Measurements from ENCODE around the gene SLC1A3.

DNA sequence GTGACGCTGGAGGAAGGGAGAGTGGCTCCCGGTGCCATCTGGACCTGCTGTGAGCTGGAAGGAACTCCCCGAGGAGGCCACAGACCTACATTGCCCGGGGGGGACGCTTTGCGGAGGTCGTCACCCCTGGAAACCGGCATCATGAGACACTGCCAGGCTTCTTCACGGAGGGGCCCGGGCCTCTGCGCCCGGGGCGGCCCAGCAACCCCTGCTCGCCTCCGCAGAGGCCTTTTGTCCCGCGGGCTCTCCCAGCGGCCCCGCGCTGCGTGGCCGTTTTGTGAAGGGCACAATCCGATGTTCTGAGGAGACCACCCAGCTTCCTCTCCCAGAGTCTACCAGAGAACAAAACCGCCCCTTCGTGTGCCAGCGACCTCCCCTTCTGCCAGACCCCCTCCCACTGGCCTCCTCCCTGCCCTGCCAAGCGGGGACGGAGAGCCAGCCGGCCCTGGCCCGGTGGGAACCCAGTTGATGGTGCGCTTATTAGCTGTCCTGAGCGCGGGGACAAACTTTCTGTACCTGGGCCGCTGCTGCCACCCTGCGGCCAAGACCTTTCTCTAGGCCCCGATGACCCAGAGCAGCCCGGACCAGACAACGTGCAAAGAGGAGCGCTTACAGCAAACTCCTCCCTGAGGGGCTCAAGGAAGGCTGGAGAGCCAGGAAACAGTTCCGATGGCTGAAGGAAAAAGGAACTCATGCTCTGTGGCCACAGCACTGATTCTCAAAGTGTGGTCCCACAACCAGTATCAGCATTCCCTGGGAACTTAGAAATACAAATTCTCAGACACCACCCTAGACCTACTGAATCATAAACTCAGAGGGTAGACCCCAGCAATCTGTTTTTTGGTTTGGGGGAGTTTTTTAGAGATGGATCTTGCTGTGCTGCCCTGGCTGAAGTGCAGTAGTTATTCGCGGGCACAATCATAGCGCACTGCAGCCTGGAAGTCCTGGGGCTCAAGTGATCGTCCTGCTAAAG is 86.7 kb downstream of the SLC1A3 start:
- TF ChIP-seq CTCF (conservative IDR thresholded peaks at IDR 0.05; ENCODE audit: low read depth, low read length) (peak; percentile 71), POLR2A (IDR thresholded peaks at IDR 0.05; ENCODE audit: low read depth, low read length) (no peak), MAZ (IDR thresholded peaks at IDR 0.05; ENCODE audit: borderline replicate concordance, low read depth, low read length) (no peak)
